Adrenal gland (tissue), 12 donors: ENCODE measurements around the gene CYS1. TPM values are rescaled to one million over a fixed set of nuclear protein-coding genes. Genes with fewer than 3 reads are reported as not detected.
A peak's percentile ranks its signal among the peaks of the same experiment; 100 is the strongest.

Experiments used
- DNase-seq, 7 donors: peaks; one replicate each; pipeline ENCODE4 v3.0.0-alpha.2; 2019 to 2020
- H3K27ac ChIP-seq, 5 donors: fragments of 200-600 bp; sonication (generic) in 4 of 5; 1 replicate in 3 of 5; 2 replicates in 2 of 5; pipeline versions ENCODE4 v1.5.1 to v1.8.0; 2016 to 2020; ENCODE audit warnings: mild to moderate bottlenecking in 1 of 5
- H3K27me3 ChIP-seq: fragments of 200-600 bp; 2 replicates; pipeline ENCODE4 v1.8.0; 2021
- H3K36me3 ChIP-seq, 2 donors: fragments of 200-600 bp; replicated peaks in 1 of 2; 1 replicate in 1 of 2; 2 replicates in 1 of 2; pipeline versions ENCODE4 v1.5.1 to v1.8.0; 2018 to 2022
- H3K4me1 ChIP-seq, 2 donors: fragments of 200-600 bp; replicated peaks in 1 of 2; 1 replicate in 1 of 2; 2 replicates in 1 of 2; pipeline versions ENCODE4 v1.5.1 to v1.8.0; 2018 to 2021
- H3K4me3 ChIP-seq, 4 donors: fragments of 200-600 bp; sonication (generic) in 3 of 4; one replicate each; pipeline ENCODE4 v1.5.1; 2016 to 2018
- H3K9me3 ChIP-seq, 3 donors: fragments of 200-600 bp; sonication (generic) in 1 of 3; replicated peaks in 1 of 3; 1 replicate in 2 of 3; 2 replicates in 1 of 3; pipeline versions ENCODE4 v1.5.1 to v1.8.0; 2016 to 2021
- POLR2A ChIP-seq, 2 donors: fragments of 450-650 bp; IDR thresholded peaks; one replicate each; pipeline ENCODE4 v1.6.1; 2017; ENCODE audit warnings: antibody characterized with exemption in 2 of 2, mild to moderate bottlenecking in 2 of 2, moderate library complexity in 1 of 2
- WGBS, 4 donors: extraction: QIAGEN DNeasy Blood & Tissue Kit in 2 of 4; methylation state at CpG; one replicate each; pipeline versions ENCODE4 v1.1.5 to v1.1.7; 2013 to 2017; 5-methylcytosine and 5-hydroxymethylcytosine counted together
- intact Hi-C, 2 donors: fragments of 100-400 bp; cut with DNase I; formaldehyde crosslinking; loops; one replicate each; pipeline versions ENCODE4 v1.14.1 to v1.15.0; 2022 to 2023
- polyA plus RNA-seq, 3 donors: library from polyadenylated mRNA; stranded (reverse); fragments of 200-250 nt in 2 of 3; fragments of 350-450 nt in 1 of 3; fragmentation: Illumina TruSeq in 1 of 3; extraction: RNeasy Lipid Tissue Mini Kit (QIAGEN cat#74804) in 1 of 3; gene quantifications; one replicate each; pipeline ENCODE4 v1.2.3, GENCODE V29; 2013 to 2014
- total RNA-seq, 9 donors: library from RNA; depleted of rRNA in 4 of 9; stranded (reverse); fragments of >200 nt in 4 of 9; fragments of 120-200 nt in 1 of 9; fragmentation: NEBNext Ultra II Directional in 1 of 9; extraction: Animal tissue kit (Norgen Biotek cat#: 25700) in 1 of 9; gene quantifications; one replicate each; pipeline versions ENCODE4 v1.1.0 to v1.2.4, GENCODE V29; 2013 to 2023
- TF ChIP-seq, protein P1 (sequence below), 6 experiments: fragments of 450-650 bp in 4 of 6; fragments of 200-600 bp in 2 of 6; sonication (generic) in 1 of 6; IDR thresholded peaks; 1 replicate in 5 of 6; 2 replicates in 1 of 6; pipeline versions ENCODE4 v1.5.1 to v1.8.0; 2016 to 2021; ENCODE audit warnings: antibody characterized with exemption in 6 of 6, mild to moderate bottlenecking in 2 of 6, moderate library complexity in 1 of 6
- donor health status: healthy with polysubstance abuse.
- donor health status: Bipolar disorder and iron deficiency.
- donor health status: DM: yes; HTN: yes; CAD: no.
- donor health status: DM: no; HTN: no; CAD: no.
- donor health status: DM: no; HTN: no; CAD: no.
- donor health status: DM: yes; HTN: yes; CAD: no.

CYS1 gene
- total and polyA plus RNA-seq, 12 donors: 0.05 to 3.6 (median 1.1) TPM

DNA sequence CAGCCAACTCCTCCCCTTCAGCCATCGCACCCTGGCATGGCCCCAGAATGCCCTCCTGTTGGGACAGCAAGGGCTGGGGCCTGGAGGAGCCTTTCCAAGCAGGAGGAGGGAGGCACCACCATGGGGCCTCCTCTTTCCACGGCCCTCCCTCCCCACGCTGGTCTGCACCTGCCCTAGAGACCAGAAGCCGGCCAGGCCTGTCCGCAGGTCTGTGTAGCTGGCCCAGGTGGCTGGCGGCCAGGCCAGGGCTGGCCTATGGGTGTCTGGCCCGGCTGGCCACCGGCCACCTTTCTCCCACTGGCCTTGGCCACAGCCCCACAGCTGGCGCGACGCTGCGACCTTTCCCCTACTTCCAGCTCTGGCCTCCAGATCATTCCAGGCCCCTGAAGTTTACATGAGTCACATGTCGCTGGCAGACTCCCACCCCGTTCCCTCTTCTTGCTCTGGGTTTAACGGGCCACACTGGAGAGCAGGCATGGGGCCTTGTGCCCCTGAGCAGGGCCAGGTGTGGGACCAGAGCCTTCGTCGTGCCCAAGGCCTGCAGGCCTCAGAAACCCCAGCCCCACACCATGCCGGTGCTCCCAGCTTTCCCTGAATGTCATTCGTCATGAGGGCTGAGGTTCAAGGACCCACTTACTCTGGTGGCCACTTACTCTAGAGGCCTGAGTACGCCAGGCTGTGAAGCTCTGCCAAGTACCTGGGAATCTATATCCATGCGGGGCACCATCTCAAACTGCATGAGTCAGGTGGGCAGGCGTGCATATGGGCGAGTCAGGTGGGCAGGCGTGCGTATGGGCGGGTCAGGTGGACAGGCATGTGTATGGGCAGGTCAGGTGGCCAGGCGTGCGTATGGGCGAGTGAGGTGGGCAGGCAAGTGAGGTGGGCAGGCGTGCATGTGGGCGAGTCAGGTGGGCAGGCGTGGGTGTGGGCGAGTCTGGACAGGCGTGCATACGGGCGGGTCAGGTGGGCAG lies 70.1 kb downstream of the CYS1 start:
- peak; percentile 88 to 95 (median 94) for DNase-seq
- intact Hi-C loops: no loop called here
- H3K36me3 ChIP-seq: no peaks in the 10 kb centered on the region

DNA sequence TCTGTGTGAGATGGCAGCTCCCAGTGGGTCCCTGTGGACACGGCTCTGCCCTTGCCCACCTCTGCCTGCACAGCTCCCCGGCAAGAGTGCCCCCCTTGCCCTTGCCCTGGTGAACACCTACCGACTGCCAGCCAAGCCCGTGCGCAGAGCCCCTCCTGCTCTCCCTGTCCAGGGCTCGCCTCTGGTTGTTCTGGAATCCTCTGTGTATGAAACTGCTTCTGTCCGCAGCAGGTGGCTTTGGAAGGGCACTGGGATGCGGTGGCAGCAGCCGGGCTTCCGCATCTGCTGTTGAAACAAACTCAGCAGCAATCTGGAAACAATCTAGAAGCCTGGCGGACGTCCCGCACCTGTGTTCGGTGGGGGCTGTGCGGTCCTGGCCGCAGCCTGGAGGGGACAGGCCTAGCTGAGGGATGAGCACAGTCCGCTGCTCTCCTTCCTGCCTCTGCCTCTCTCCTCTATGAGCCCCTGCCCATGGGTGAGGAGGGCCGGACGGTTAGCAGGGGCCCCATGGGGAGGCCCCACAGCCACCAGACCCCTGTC lies 70.9 kb downstream of the CYS1 start:
- Histone ChIP-seq H3K4me1 (peaks cover 22 to 25% of the 10 kb centered on the region in 2 donors), H3K27me3 (no peaks in the 10 kb centered on the region), H3K27ac (peak overlapping the region in 4 of 5 donors; percentile 62 to 81 (median 73)), H3K36me3 (no peaks in the 10 kb centered on the region), H3K9me3 (no peaks in the 10 kb centered on the region), H3K4me3 (no peak overlapping the region)
- TF ChIP-seq, protein P1, sequence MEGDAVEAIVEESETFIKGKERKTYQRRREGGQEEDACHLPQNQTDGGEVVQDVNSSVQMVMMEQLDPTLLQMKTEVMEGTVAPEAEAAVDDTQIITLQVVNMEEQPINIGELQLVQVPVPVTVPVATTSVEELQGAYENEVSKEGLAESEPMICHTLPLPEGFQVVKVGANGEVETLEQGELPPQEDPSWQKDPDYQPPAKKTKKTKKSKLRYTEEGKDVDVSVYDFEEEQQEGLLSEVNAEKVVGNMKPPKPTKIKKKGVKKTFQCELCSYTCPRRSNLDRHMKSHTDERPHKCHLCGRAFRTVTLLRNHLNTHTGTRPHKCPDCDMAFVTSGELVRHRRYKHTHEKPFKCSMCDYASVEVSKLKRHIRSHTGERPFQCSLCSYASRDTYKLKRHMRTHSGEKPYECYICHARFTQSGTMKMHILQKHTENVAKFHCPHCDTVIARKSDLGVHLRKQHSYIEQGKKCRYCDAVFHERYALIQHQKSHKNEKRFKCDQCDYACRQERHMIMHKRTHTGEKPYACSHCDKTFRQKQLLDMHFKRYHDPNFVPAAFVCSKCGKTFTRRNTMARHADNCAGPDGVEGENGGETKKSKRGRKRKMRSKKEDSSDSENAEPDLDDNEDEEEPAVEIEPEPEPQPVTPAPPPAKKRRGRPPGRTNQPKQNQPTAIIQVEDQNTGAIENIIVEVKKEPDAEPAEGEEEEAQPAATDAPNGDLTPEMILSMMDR (IDR thresholded peaks at IDR 0.05): no peak
- 87 to 92% (median 90%) methylated on average over 10 to 19 of the region's 19 CpGs for WGBS, 4 donors
- DNase-seq: peak in 1 of 7 donors; percentile 21
- intact Hi-C loops: no loop called here

More for the DNA sequence above, 70.1 kb downstream of the CYS1 start:
- no peak overlapping the region for H3K4me3 ChIP-seq
- 62 to 67% (median 66%) methylated on average over 24 to 36 of the region's 36 CpGs for WGBS, 4 donors
- peak overlapping the region in 4 of 5 donors; percentile 62 to 81 (median 73) for H3K27ac ChIP-seq
- H3K9me3 ChIP-seq: no peaks in the 10 kb centered on the region
- peaks cover 22 to 25% of the 10 kb centered on the region in 2 donors for H3K4me1 ChIP-seq
- TF ChIP-seq POLR2A (IDR thresholded peaks at IDR 0.05): peak in 1 of 2 donors; percentile 16
- TF ChIP-seq, protein P1 (IDR thresholded peaks at IDR 0.05): no peak
- H3K27me3 ChIP-seq: no peaks in the 10 kb centered on the region

DNA sequence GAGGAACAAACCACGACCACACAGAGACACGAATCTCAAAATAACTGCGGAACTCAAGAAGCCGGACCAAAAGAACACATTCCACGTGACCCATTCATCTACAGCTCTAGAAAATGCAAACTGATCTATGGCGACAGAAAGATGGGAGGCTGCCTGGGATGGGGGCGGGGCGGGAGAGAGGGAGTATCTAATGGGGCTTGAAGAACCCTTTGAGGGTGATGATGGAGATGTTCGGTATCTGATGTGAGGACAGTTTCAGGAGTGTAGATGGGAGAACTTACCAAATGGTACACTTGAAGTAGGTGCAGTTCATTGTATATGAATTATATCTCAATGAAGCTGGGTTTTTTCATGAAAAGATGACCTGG lies 71.4 kb downstream of the CYS1 start:
- H3K4me3 ChIP-seq: no peak overlapping the region
- H3K9me3 ChIP-seq: no peaks in the 10 kb centered on the region
- no peak for TF ChIP-seq POLR2A (IDR thresholded peaks at IDR 0.05)
- TF ChIP-seq, protein P1 (IDR thresholded peaks at IDR 0.05): no peak
- intact Hi-C loops: no loop called here
- H3K27ac ChIP-seq: peak overlapping the region in 1 of 5 donors; percentile 81
- peak in 1 of 7 donors; percentile 5 for DNase-seq
- H3K36me3 ChIP-seq: no peaks in the 10 kb centered on the region
- 84 to 97% (median 92%) methylated on average over 9 of the region's 9 CpGs for WGBS, 4 donors
- no peaks in the 10 kb centered on the region for H3K27me3 ChIP-seq
- peaks cover 22 to 25% of the 10 kb centered on the region in 2 donors for H3K4me1 ChIP-seq
